Activated T-cell treated with anti-CD3 and anti-CD28 coated beads, Interleukin-2, amount 50 U/mL, for 4 hours (primary cell): ENCODE results near the gene ATN1. TPM values are rescaled to one million over a fixed set of nuclear protein-coding genes. Genes with fewer than 3 reads are reported as not detected.

Experiments
- ATAC-seq, 2 donors: fragments of 200-7000 bp; cut with Tn5 transposase; one replicate each; pipeline ENCODE4 v1.10.0; 2021
- DNase-seq: peaks from one replicate; pipeline ENCODE4 v3.0.0-alpha.2; 2020
- H3K27me3 Mint-ChIP-seq: one replicate; pipeline ENCODE4 v1.8.0; 2021; ENCODE audit warnings: low read depth, mixed read lengths
- H3K36me3 Mint-ChIP-seq: one replicate; pipeline ENCODE4 v1.8.0; 2022; ENCODE audit warnings: mixed read lengths; ENCODE audit not compliant: insufficient read depth
- H3K4me1 Mint-ChIP-seq: one replicate; pipeline ENCODE4 v1.8.0; 2021; ENCODE audit warnings: low read depth, mixed read lengths
- H3K4me3 Mint-ChIP-seq: one replicate; pipeline ENCODE4 v1.8.0; 2021; ENCODE audit warnings: mild to moderate bottlenecking, moderate library complexity, mixed read lengths
- H3K9me3 Mint-ChIP-seq: one replicate; pipeline ENCODE4 v1.8.0; 2021; ENCODE audit warnings: mixed read lengths
- total RNA-seq, 3 donors: library from RNA; stranded (reverse); gene quantifications; one replicate each; pipeline ENCODE4 v1.2.1, GENCODE V29; 2021

Gene ATN1
- total RNA-seq, 3 donors from 2014 or later: 65.8 to 73.9 (median 70.7) TPM

DNA sequence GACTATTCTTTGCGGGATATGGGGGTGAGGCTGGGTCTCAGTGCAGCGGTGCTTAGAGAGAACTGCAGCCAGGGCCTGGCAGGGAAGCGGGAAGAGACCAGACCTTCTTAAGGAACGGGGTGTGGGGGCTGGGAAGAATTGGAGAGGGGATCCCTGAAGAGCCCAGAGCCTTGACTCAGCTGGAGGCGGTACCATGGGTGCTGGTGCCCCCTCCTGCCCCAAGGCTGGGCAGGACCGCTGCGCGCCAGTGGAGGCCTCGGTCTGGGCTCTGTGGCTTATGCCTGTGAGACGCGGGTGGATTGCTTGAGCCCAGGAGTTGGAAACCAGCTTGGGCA, 14.5 kb downstream of the ATN1 start:
- H3K36me3 Mint-ChIP-seq: peaks cover 4% of the 10 kb centered on the region
- no peaks in the 10 kb centered on the region for H3K27me3 Mint-ChIP-seq
- ATAC-seq: no peak
- peaks cover 58% of the 10 kb centered on the region for H3K4me1 Mint-ChIP-seq
- no peak overlapping the region for H3K4me3 Mint-ChIP-seq
- H3K9me3 Mint-ChIP-seq: no peaks in the 10 kb centered on the region
- no peak for DNase-seq

DNA sequence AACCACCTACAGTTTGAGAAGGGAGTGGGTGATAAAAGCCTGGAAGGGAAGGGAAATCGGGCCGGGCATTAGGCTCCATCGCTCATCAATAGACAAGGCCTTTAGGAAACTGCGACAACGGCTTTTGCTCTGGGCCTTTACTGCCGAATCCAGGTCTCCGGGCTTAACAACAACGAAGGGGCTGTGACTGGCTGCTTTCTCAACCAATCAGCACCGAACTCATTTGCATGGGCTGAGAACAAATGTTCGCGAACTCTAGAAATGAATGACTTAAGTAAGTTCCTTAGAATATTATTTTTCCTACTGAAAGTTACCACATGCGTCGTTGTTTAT, 15.6 kb downstream of the ATN1 start:
- Mint-ChIP-seq H3K4me3 (peak overlapping the region; percentile 94), H3K36me3 (peaks cover 2% of the 10 kb centered on the region), H3K9me3 (no peaks in the 10 kb centered on the region), H3K4me1 (peaks cover 66% of the 10 kb centered on the region), H3K27me3 (no peaks in the 10 kb centered on the region)
- ATAC-seq (peak; percentile 42 to 44), DNase-seq (peak; percentile 66)

- ATAC-seq: peak; percentile 74
- Mint-ChIP-seq H3K4me3 (peak within 1 kb of the TSS; percentile 94), H3K27me3 (no peaks in the 10 kb centered on the region), H3K4me1 (peaks cover 70% of the 10 kb centered on the region), H3K36me3 (peaks cover 2% of the 10 kb centered on the region), H3K9me3 (no peaks in the 10 kb centered on the region)
- DNase-seq: peak; percentile 45
Measured at GRCh38 chr12:6943722-6944380, 16.1 kb downstream of the ATN1 start, which contains the start of the genes C12orf57 and RNU7-1. Gene C12orf57, plus strand, starts transcription at chr12:6944022. Its CDS starts 100 bp downstream, at chr12:6944122. Gene RNU7-1, plus strand, starts transcription at chr12:6943816.

DNA sequence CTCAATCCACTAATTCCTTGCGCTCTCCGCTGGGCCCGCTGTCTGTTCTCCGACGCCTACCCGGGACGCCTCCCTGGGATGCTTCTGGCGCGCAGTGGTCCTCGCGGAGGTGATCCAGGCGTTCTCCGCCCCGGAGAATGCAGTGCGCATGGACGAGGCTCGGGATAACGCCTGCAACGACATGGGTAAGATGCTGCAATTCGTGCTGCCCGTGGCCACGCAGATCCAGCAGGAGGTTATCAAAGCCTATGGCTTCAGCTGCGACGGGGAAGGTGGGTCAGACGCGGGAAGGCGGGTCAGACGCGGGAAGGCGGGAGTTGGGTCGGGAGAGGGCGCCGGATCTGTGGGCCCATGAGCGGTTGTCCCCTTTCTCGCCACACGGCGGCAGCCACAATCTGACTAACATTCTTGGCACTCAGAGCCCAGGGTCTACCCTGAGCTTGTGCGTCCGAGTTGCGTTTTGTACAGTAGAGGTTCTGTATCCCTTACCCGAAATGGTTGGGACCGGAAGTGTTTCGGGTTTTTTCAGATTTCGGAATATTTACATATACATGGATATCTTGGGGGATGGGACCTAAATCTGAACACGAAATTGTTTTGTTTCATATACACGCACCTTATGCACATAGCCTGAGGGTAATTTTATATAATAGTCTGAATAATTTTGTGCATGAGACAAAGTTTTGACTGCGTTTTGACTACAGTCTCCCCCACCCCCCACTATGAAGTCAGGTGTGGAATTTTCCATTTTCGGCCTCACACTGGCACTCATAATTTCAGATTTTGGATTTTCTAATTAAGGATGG, 16.8 kb downstream of the ATN1 start:
- Mint-ChIP-seq H3K4me1 (peaks cover 72% of the 10 kb centered on the region), H3K36me3 (peaks cover 2% of the 10 kb centered on the region), H3K4me3 (peak overlapping the region; percentile 94), H3K9me3 (no peaks in the 10 kb centered on the region), H3K27me3 (no peaks in the 10 kb centered on the region)
- ATAC-seq (peak; percentile 51 to 55), DNase-seq (peak; percentile 80)

DNA sequence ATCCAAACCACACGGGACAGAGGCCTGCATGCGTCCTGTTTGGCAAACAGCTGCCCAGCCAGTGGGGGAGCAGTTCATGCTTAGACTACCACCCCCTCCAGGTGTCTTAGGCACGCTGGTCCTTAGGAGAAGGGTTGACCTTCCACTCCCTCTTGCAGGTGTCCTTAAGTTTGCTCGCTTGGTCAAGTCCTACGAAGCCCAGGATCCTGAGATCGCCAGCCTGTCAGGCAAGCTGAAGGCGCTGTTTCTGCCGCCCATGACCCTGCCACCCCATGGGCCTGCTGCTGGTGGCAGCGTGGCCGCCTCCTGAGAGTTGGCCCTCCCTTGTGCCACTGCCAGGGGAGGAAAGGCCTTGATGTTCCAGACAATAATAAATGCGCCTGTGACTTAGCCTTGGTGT, 17.9 kb downstream of the ATN1 start:
- Mint-ChIP-seq H3K9me3 (no peaks in the 10 kb centered on the region), H3K4me1 (peaks cover 78% of the 10 kb centered on the region), H3K4me3 (peak overlapping the region; percentile 94), H3K36me3 (no peaks in the 10 kb centered on the region), H3K27me3 (no peaks in the 10 kb centered on the region)
- DNase-seq (no peak), ATAC-seq (no peak)

DNA sequence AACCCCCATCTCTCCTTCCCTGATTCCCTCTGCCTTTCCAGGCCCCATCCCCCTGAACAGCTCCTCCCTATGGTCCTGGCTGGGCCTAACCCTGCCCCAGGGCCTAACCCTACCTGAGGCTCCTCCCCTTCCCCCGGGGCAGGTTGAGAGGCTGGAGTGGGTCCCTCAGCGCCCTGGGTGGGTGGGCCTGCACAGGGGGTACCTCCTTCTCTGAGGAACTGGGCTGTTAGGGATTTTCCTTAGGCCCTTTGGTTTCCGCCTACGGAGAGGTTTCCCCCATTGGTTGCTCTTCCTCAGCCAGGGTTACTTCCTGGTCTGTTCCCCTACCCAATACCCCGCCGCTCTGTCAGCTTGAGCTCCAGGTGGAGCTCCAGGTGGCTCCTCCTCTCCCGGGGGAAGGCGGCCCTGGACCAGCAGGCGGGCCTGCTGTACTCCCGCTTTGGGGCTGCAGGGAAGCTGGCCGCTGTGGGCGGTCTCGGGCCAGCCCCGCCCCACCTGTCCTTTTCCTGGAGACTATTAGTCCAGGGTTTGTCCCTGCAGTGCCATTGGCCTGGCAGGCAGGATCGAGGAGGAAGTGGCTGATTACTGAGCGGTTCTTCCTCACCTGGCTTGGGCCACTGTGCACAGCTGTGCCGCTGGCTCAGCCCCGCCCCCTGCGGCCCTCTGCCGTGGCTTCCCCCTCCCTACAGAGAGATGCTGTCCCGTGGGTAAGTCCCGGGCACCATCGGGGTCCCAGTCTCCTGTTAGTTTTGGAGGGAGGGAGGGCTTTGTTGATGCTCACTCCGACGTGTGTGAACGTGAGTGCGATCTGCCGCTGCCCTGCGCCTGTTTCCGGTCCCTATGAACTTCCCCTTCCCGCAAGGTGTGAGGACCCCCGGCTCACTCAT, 18.5 kb downstream of the ATN1 start:
- Mint-ChIP-seq H3K9me3 (no peaks in the 10 kb centered on the region), H3K27me3 (no peaks in the 10 kb centered on the region), H3K4me1 (peaks cover 83% of the 10 kb centered on the region), H3K4me3 (peak overlapping the region; percentile 94), H3K36me3 (no peaks in the 10 kb centered on the region)
- ATAC-seq (no peak), DNase-seq (peak; percentile 38)

- H3K27me3 Mint-ChIP-seq: no peaks in the 10 kb centered on the region
- H3K36me3 Mint-ChIP-seq: peaks cover 2% of the 10 kb centered on the region
- no peaks in the 10 kb centered on the region for H3K9me3 Mint-ChIP-seq
- no peak for ATAC-seq
- no peak for DNase-seq
- peak overlapping the region; percentile 94 for H3K4me3 Mint-ChIP-seq
- peaks cover 83% of the 10 kb centered on the region for H3K4me1 Mint-ChIP-seq
Measured at GRCh38 chr12:6946920-6947374, 19.2 kb downstream of the ATN1 start.

GRCh38 chr12:6947615-6948014, 19.9 kb downstream of the ATN1 start:
- Mint-ChIP-seq H3K4me3 (peak overlapping the region; percentile 48), H3K9me3 (no peaks in the 10 kb centered on the region), H3K36me3 (peaks cover 8% of the 10 kb centered on the region)

DNA sequence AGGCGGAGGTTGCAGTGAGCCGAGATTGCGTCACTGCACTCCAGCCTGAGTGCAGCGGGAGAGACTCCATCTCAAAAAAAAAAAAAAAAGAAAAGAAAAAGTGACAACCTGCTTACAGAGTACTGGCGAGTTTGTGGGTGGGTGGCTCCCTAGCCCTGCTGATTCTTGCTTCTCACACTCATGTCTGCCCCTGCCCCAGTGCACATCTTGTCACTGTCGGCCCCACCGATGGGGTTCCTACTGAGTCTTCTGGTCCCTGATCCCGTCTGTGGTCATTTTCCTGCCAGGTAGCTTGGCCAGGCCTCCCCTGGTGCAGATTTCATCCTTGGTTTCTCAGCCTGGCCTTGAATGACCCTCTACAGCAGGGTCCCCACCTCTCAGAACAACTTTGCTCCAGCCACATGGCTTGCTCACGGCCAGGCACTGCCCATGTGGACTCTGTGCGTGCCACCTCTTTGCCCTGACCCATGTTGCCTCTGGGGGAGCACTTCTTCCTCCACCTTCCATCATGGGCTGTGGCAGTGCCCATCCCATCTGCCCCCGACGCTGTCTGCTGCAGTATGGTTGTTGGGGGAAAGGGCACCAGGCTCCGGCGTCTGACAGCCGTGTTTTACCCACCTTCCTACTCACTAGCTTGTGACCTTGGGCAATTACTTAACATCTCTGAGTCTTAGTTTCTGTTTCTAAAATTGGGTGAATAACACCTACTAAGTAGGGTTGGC, 21.3 kb downstream of the ATN1 start:
- Mint-ChIP-seq H3K36me3 (peaks cover 15% of the 10 kb centered on the region), H3K4me1 (peaks cover 70% of the 10 kb centered on the region), H3K4me3 (peak overlapping the region; percentile 95), H3K27me3 (no peaks in the 10 kb centered on the region), H3K9me3 (no peaks in the 10 kb centered on the region)
- ATAC-seq: peak; percentile 1 to 2
- peak; percentile 43 for DNase-seq

More at GRCh38 chr12:6947615-6948014, 19.9 kb downstream of the ATN1 start:
- H3K4me1 Mint-ChIP-seq: peaks cover 79% of the 10 kb centered on the region
- ATAC-seq: no peak
- no peak for DNase-seq
- H3K27me3 Mint-ChIP-seq: no peaks in the 10 kb centered on the region

- ATAC-seq: no peak
- Mint-ChIP-seq H3K9me3 (no peaks in the 10 kb centered on the region), H3K36me3 (peaks cover 22% of the 10 kb centered on the region), H3K4me3 (peak overlapping the region; percentile 95), H3K27me3 (no peaks in the 10 kb centered on the region), H3K4me1 (peaks cover 71% of the 10 kb centered on the region)
- peak; percentile 21 for DNase-seq
Measured at GRCh38 chr12:6950401-6950801, 22.6 kb downstream of the ATN1 start.

GRCh38 chr12:6950811-6951540, 23.2 kb downstream of the ATN1 start, which contains the start of gene PTPN6:
Gene PTPN6, plus strand, starts transcription at chr12:6951356. Its CDS starts 157 bp downstream, at chr12:6951513.
- ATAC-seq (peak; percentile 32 to 39), DNase-seq (peak; percentile 61)
- Mint-ChIP-seq H3K36me3 (peaks cover 27% of the 10 kb centered on the region), H3K4me1 (peaks cover 71% of the 10 kb centered on the region), H3K27me3 (no peaks in the 10 kb centered on the region), H3K4me3 (peak within 1 kb of the TSS; percentile 95), H3K9me3 (no peaks in the 10 kb centered on the region)

- peak; percentile 26 for DNase-seq
- Mint-ChIP-seq H3K27me3 (no peaks in the 10 kb centered on the region), H3K4me3 (peak overlapping the region; percentile 95), H3K36me3 (peaks cover 33% of the 10 kb centered on the region), H3K9me3 (no peaks in the 10 kb centered on the region), H3K4me1 (peaks cover 71% of the 10 kb centered on the region)
- peak; percentile 13 to 20 for ATAC-seq
Measured at GRCh38 chr12:6951551-6952120, 23.9 kb downstream of the ATN1 start.
